HG03575 (cell line): ENCODE data around the gene PJA1.

ENCODE experiments used
- ATAC-seq: cut with Tn5 transposase; IDR thresholded peaks from one replicate; pipeline ENCODE4 v1.9.1; 2021; ENCODE audit not compliant: unreplicated experiment, insufficient number of reproducible peaks, low FRiP score; ENCODE audit errors: extremely low read depth

The PJA1 gene

DNA sequence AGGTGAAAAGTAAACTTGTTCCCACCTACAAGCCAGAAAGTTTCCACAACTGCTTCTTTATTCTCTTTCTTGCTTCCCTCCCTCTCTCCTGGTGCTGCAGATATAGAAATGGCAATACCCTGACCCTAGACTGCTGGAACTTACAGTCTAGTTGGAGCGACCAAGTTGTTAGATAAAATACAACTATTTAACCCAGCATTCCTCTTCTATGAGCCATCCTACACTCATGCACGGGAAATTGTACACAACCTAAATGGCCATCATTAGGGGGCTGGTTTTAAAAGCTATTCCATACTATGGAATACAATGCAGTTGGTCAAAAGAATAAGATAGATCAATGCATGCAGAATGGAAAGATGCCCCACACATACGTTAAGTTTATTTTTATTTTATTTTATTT lies 41.1 kb downstream of the PJA1 start:
- ATAC-seq = no peak

DNA sequence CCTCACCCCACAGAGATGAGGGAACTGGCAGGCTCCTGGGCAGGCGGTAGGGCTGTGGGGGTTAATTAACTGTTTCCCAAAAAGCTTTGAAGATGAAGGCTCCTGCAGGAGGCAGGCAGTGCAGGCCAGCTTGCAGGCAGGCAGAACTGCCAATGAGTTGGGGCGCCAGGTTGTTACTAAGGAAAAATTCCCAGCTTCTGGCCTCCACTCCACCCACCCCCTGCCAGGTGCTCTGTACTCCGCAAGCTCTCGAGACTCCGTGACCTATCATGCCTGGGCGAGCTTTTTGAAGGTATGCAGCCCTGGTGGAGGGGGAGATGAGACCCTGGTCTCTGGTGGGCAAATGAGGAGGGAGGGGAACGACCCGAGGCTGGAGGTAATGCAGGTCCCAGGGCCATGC lies 41.8 kb downstream of the PJA1 start:
- no peak for ATAC-seq

DNA sequence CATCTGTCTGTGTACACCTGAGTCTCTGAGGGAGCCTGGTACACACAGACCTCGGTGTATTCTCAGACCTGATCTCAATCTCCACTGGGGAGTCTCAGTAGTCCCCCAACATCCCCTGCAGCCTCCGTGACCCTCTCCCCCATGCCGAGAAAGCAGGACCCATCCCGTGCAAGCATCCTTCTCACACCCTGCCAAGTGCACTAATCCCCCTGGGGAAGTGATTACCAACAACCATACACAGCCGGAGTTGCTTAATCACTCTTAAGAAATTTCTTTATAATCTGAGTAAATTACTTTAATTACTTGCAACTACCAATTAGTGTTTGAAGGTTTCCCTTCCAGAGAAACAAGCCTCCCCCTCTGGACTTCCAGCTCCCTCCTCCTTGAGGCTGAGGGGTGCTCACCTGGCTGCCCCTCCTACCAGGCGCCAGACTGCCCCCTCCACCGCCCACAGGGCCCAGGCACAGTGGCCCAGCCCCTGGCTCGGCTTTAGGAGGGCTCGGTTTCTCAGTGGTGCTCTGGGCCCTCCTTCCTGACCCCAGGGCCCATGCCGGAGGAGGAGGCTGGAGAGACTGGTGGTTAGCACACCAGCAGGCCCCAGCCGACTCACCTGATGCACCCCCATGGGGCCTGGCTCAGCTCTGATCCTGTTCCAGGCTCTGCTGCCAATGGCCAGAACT lies 43.8 kb downstream of the PJA1 start:
- ATAC-seq = no peak

DNA sequence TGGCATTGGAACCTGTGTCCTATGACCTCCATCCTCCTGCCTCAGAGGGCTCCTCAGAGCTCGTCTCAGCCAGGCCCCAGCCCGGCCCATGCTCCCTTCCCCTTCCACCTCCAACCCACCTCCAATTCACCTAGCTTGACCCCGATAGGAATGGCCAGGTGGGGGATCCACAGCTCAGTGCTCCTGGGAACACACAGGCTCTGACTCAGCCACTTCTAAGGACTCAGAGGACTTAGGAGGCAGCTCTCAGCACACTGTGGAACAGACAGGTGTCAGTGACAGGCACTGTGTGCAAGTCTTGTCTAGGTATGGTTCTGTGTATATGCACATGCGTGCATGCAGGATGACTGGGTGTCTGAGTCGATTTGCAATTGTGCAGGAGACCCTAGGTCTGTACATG lies 44.8 kb downstream of the PJA1 start:
- no peak for ATAC-seq

DNA sequence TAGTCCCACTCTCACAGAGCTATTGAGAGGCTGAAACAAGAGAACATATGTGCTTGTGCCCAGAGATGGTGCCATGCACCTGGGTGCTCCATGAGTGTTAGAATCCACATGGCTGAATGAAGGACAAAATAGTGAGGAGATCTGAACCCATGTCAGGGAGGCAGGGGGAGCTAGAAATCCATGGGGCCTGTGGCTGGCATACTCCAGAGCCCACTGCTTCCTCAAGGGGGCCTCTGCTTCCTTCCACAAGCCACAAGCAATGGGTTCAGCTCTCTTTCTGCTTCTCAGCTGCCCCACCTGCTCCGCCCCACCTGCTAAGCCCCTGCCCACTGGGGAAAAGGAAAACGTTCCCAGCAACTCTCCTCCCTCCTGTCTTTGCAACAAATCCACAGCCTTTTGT lies 46.1 kb downstream of the PJA1 start:
- ATAC-seq = no peak

DNA sequence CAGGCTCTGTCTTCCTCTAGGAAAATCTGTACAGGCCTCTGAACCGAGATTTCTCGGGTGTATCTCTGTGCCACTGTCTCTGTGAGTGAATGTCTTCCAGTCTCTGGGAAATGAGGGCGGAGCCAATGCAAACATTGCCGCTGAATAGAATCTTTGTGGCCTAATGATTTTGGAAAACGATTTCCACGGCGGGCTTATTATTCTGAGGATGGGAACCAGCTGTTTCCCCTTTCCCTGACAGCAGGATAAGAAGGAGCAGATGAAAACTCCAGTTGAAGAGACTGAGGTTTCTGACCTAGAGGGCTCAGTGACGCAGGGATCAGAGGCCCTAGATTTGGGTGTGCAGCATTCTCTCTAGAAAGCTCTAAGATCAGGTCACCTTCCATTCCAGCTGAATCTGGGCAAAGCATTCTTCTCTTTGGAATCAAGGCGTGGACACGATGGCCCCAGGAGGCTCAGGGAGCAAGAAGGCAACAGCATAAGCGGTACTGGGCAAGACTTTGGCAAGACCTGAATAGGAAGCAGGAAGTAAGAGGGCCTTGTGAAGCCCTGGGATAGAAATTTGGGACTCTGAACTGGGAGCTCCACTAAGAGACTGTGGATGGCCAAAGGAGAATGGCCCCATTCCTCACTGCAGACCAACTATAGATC lies 47.3 kb downstream of the PJA1 start:
- ATAC-seq = no peak

DNA sequence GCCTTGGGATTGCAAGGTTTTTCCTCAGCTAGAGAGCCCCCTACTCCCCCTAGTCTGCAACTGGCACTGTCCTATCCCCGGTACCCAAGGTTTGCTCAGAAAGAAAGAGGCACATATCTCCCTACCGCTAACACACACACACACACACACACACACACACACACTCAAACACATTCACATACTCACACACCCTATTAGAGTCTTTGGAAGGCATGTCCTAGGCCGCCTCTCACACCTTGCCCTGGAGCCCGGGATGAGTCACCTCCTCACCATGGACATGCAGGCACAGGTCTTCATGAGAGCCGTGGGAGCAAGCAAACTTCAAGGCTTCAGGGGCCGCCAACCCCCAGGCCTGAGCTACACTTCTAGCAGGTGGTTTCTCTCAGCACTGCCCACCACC lies 49.2 kb downstream of the PJA1 start:
- ATAC-seq = no peak

DNA sequence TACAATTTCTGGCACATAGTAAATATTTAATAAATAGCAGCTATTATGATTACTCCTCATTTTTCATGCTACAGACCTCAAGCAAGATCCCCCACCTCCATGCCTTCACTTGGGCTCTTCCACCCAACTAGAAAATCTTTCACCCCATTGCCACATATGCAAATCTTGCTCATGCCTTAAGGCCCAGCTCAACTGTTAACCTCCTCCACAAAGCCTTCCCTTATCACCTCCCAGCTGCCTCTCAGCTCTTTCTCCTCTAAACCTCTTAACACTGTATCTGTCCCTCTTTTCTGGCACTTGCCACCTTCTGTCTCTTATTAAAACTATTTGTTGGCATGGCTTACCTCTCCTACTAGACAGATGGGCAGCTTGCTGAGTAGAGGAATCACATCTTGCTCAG lies 51.5 kb downstream of the PJA1 start:
- no peak for ATAC-seq
